Endometrium (tissue), 2 donors: ENCODE measurements around the gene KCP.
"Not testable (repeated sequence)": the region's sequence is repeated elsewhere in the genome, so short reads cannot be mapped to it uniquely, and the experiment has no call there.

Experiments used
- FAIRE-seq: peaks from 2 replicates; lab custom pipeline; 2012; peaks lifted over from hg19 to GRCh38; lab: Jason Lieb, UNC
- donor health status: control.
- donor health status: control.

The KCP gene

GRCh38 chr7:128910569-128910945 is at the start of gene KCP:
TSS of gene KCP (minus strand) at chr7:128910709. CDS start at chr7:128910676, 33 bp downstream.
- no peak for FAIRE-seq

DNA sequence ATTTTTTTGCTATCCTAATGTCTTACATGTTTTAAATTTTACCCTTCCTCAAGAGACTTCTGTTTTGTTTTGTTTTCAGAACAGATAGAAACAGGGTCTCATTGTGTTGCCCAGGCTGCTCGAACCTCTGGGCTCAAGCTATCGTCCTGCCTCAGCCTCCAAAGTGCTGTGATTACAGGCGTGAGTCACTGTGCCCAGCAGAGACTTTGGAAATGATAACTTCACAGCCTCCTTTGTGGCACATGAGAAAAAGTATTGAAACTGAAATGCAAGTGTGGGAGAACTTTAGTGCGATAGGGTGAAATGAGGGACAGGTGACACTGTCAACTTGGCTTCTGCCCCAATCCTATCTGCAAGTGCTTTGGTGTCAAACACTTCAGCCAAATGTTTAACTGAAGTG is 48.8 kb upstream of the KCP start:
- FAIRE-seq: no peak

DNA sequence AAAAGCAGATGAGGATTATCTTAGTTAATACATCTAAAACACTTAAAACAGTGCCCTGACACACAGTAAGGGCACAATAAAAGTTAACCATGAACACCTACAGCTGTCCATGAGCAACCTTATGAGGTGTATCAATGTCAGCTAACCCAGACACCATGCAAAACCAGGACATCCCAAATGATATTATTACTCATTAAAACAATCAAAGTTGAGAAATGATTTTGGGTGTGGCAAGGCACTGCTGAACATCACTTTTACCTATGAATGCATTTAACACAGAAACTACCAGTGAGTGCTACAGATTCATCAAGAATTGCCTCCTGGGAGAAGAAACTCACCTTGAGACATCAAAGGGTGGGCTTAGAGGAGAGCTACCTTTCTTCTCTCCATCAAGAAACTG is 45.5 kb upstream of the KCP start:
- no peak for FAIRE-seq

GRCh38 chr7:128954830-128955802 is 44.6 kb upstream of the KCP start:
- FAIRE-seq: no peak

DNA sequence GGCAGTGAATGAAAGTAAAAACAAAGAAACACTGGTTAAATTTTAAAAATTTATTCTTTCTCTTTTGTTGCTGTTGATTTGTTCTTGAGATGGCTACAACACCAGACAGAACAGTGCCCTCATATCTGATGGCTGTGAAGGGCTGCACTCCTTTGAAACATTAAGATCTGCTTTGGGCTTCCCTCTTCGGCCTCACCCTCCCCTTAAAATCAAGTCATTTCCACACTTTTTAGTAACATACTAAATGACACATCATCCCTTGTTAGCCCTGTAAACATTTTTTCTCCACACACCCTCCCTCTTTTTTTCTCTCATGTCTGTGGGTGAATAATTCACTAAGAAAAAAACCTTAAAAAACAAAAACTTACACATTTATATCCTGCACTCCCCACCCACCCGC is 43.6 kb upstream of the KCP start:
- FAIRE-seq: no peak

GRCh38 chr7:128951296-128951695 is 40.8 kb upstream of the KCP start:
- FAIRE-seq: no peak

GRCh38 chr7:128948976-128949760 is 38.7 kb upstream of the KCP start:
- FAIRE-seq: no peak

DNA sequence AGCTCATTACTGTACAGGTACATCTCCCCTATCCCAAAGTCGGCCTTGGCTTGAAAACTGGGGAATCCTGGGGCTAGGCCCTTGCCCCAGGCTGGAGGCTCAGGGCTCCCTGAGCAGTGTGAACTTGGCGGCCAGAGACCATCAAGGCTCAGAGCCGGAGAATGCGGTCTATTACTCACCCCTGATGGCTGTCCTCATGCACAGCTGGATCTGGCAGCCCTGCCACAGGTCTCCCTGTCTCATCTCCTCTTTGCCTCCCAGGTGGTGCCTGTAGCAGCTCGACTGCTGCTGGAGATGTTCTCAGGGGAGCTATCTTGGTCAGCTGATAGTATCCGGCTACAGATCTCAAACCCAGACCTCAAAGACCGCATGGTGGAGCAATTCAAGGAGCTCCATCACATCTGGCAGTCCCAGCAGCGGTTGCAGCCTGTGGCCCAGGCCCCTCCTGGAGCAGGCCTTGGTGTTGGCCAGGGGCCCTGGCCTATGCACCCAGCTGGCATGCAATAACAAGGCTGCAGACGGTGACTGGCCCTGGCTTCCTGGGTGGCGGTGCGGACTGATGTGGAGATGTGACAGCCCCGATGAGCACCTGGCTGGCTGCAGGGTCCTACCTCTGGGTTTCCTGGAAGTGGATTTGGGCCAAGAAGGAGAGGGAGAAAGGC is 37.9 kb upstream of the KCP start:
- FAIRE-seq: no peak

DNA sequence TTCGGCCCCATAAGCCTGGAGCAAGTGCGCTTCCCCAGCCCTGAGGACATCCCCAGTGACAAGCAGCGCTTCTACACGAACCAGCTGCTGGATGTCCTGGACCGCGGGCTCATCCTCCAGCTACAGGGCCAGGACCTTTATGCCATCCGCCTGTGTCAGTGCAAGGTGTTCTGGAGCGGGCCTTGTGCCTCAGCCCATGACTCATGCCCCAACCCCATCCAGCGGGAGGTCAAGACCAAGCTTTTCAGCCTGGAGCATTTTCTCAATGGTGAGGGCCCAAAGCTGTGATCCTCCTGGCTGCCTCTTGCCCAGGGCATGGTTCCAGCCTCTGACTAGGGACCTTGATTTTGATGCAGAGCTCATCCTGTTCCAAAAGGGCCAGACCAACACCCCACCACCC is 37.3 kb upstream of the KCP start:
- no peak for FAIRE-seq

DNA sequence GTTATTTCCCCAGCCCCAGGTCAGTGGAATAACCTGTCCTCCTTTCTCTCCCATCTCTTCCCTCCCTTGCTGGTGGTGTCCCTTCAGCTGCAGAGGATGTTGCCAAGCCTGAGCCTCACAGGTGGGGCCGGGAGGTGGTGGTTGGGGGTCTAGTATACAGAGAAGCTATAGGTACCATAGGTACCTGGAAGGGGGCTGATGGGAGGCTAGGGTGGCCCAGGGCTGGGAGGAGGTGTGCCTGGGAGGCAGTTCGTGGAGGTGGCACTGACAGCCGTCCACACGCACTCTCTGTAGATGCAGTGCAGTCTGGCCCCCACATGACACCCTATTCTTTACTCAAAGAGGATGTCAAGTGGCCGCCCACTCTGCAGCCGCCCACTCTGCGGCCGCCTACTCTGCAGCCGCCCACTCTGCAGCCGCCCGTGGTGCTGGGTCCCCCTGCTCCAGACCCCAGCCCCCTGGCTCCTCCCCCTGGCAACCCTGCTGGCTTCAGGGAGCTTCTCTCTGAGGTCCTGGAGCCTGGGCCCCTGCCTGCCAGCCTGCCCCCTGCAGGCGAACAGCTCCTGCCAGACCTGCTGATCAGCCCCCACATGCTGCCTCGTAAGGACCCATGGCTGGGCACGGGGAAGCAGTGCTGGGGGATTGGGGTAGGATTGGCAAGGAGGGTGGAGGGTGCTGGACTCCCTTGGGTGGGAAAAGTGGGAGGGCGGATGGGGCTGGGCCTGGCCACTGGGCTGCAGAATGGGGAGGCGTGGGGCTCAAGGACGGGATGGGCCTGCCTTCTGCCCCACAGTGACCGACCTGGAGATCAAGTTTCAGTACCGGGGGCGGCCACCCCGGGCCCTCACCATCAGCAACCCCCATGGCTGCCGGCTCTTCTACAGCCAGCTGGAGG is 36.7 kb upstream of the KCP start:
- no peak for FAIRE-seq

- FAIRE-seq: no peak
Measured at GRCh38 chr7:128945668-128946366, 35.3 kb upstream of the KCP start.

DNA sequence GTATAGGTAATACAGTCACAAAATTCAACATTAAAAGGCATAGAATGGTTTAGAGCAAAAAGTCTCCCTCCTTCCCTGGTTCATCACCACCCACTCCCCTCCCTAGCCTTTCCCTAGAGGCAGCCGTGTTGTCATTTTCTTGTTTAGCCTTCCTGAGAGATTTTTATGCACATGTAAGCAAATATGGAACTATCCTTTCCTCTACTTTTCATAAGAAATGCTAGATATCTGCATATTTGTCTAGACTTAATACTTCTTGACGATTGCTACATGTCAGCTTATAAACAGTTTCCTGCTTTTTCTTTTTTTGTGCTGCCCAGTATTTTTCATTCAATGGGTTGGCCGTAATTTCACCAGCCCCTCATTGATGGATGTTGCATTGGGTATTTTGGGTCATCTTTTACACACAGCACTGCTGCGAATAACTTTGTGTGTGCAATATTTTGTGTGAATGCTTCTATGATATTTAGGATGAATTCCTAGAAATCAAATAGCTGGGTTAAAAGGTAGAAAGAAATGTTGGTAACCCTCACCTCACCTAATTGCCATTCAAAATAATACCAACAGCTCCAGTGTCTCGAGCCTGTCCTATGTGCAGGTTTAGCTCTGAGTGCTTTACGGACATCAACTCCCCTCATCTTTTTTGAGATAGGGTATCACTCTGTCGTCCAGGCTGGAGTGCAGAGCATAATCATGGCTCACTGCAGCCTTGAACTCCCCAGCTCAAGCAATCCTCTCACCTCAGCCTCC is 34.2 kb upstream of the KCP start:
- no peak for FAIRE-seq

DNA sequence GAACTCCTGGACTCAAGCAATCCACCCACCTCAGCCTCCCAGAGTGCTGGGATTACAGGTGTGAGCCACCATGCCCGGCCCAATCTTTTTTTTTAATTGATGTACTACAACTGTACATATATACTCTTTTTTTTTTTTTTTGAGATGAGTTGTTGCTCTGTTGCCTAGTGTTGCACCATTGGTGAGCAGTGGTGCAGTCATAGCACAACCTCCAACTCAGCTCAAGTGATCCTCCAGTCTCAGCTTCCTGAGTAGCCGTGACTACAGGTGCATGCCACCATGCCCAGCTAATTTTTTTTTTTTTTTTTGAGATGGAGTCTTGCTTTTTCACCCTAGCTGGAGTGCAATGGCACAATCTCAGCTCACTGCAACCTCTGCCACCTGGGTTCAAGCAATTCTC is 32.7 kb upstream of the KCP start:
- not testable (repeated sequence) for FAIRE-seq

DNA sequence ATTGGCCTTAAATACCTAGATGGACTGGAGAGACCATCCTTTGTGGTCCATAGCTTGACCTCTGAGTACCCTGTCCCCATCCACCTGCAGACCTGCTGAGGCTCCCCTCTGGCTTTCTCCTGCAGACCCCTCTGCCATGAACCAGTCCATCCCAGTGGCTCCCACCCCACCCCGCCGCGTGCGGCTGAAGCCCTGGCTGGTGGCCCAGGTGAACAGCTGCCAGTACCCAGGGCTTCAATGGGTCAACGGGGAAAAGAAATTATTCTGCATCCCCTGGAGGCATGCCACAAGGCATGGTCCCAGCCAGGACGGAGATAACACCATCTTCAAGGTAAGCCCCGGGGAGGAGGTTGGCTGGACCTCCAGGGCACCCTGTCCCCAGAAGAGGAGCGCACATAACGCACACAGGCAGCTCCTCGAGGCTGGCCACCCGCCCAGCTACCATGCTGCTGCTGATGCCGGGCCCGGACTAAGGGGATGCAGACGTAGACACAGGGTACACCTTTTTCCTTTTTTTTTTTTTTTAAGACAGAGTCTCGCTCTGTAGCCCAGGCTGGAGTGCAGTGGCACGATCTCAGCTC is 31.5 kb upstream of the KCP start:
- FAIRE-seq: no peak

- no peak for FAIRE-seq
Measured at GRCh38 chr7:128941323-128941890, 30.9 kb upstream of the KCP start.

- no peak for FAIRE-seq
Measured at GRCh38 chr7:128940494-128941322, 30.2 kb upstream of the KCP start.

DNA sequence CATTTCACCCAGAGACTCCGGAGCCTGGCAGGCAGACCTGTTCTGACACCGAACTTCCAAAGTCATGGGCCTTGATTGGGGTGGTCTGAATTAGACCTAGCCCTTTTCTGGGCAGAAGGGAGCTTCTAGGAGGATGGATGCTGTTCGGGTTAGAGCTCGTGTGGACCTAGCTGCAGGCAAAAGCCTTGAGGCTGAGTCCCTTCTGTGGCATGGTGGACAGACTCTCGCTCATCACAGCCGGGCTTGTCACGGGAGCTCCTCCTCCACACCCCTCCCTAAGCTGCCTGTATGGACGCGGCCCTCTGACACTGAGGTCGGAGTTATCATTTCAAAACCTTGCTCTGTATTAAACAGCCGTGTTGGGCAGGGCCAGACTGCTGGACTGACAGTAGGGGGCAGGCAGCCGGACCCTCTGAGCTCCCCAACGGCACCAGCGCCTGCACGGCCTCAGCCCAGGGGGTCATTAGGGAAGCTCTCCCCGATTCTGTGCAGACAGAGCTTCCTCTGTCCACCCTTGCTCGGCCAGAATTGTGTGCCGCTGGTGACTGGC is 29.4 kb upstream of the KCP start:
- no peak for FAIRE-seq
